ENCODE data around the gene LMF1. TPM values are rescaled to one million over a fixed set of nuclear protein-coding genes. Genes with fewer than 3 reads are reported as not detected.

LMF1 gene
- total and polyA plus RNA-seq, 9 of the 15 experiments (the other 6 are each of a cell fraction or from before 2014, with no cell fraction given): 0.11 to 1.6 (median 0.55) TPM; not detected in 1

GRCh38 chr16:807347-808084 lies 163.3 kb downstream of the LMF1 start (continued):
- TF ChIP-seq ZNF318 (IDR thresholded peaks at IDR 0.05; ENCODE audit: borderline replicate concordance in 1 of 2, low read depth in 1 of 2) (no peak), GTF2B (IDR thresholded peaks at IDR 0.05; ENCODE audit: extremely low read depth, insufficient read length) (no peak), ERF (CRISPR knock-in tag; IDR thresholded peaks at IDR 0.05) (no peak), ARNT (IDR thresholded peaks at IDR 0.05) (no peak), ZBTB40 (IDR thresholded peaks at IDR 0.05) (peak; percentile 96), ZBTB40 (CRISPR knock-in tag; IDR thresholded peaks at IDR 0.05) (no peak), HSF4 (CRISPR knock-in tag; IDR thresholded peaks at IDR 0.05; ENCODE audit: borderline replicate concordance) (no peak), CHD1 (IDR thresholded peaks at IDR 0.05; ENCODE audit: low read length) (no peak), MTA1 (IDR thresholded peaks at IDR 0.05; ENCODE audit: borderline replicate concordance) (peak; percentile 97)

Data from K562 (cell line).